OCI-LY1 (cell line): ENCODE results near the gene MGAT2.

Source experiments
- H2AFZ ChIP-seq: fragments of 200-600 bp; sonication (generic), shearing (Covaris generic); 2 replicates; pipeline ENCODE4 v1.6.0; 2014; ENCODE audit warnings: antibody characterized with exemption, mild to moderate bottlenecking, low read length
- H3F3A ChIP-seq: fragments of 200-600 bp; sonication (generic), shearing (Covaris generic); 2 replicates; pipeline ENCODE4 v1.6.0; 2014; ENCODE audit warnings: mild to moderate bottlenecking, antibody characterized with exemption, low read length, moderate library complexity; ENCODE audit not compliant: insufficient read depth
- H3K27ac ChIP-seq: fragments of 200-600 bp; sonication (generic); 2 replicates; pipeline ENCODE4 v1.5.1; 2014; ENCODE audit warnings: low read length, mixed run types, mild to moderate bottlenecking, low read depth; ENCODE audit not compliant: poor library complexity, severe bottlenecking
- H3K27me3 ChIP-seq: fragments of 200-600 bp; sonication (generic); 2 replicates; pipeline ENCODE4 v1.6.0; 2014; ENCODE audit warnings: antibody characterized with exemption, mild to moderate bottlenecking, low read length, moderate library complexity; ENCODE audit not compliant: insufficient read depth
- H3K36me3 ChIP-seq: fragments of 200-600 bp; sonication (generic); 2 replicates; pipeline ENCODE4 v1.6.1; 2014; ENCODE audit warnings: mild to moderate bottlenecking, antibody characterized with exemption, low read length, moderate library complexity, mixed read lengths; ENCODE audit not compliant: insufficient read depth
- H3K4me1 ChIP-seq: fragments of 200-600 bp; sonication (generic); 2 replicates; pipeline ENCODE4 v1.5.1; 2014; ENCODE audit warnings: mild to moderate bottlenecking, low read length, moderate library complexity; ENCODE audit not compliant: insufficient read depth, severe bottlenecking
- H3K4me2 ChIP-seq: fragments of 200-600 bp; sonication (generic), shearing (Covaris generic); 2 replicates; pipeline ENCODE4 v1.6.1; 2014; ENCODE audit warnings: low read length
- H3K4me3 ChIP-seq: fragments of 200-600 bp; sonication (generic); 2 replicates; pipeline ENCODE4 v1.5.1; 2014; ENCODE audit warnings: low read length, low read depth, mild to moderate bottlenecking, mixed read lengths; ENCODE audit not compliant: poor library complexity, severe bottlenecking
- H3K79me2 ChIP-seq: fragments of 200-600 bp; shearing (Covaris generic); 2 replicates; pipeline ENCODE4 v1.6.1; 2016; ENCODE audit warnings: mixed run types, low read length, mixed read lengths; ENCODE audit not compliant: insufficient read depth
- H3K9ac ChIP-seq: fragments of 200-600 bp; sonication (generic), shearing (Covaris generic); 2 replicates; pipeline ENCODE4 v1.6.1; 2014; ENCODE audit warnings: mild to moderate bottlenecking, low read length, mixed read lengths
- H3K9me2 ChIP-seq: fragments of 200-600 bp; sonication (generic), shearing (Covaris generic); 2 replicates; pipeline ENCODE4 v1.6.1; 2014; ENCODE audit warnings: low read depth, mild to moderate bottlenecking, low read length, mixed read lengths
- H3K9me3 ChIP-seq: fragments of 200-600 bp; shearing (Covaris generic); 2 replicates; pipeline ENCODE4 v1.6.1; 2014; ENCODE audit warnings: low read length, mixed read lengths
- H4K20me1 ChIP-seq: fragments of 200-600 bp; sonication (generic), shearing (Covaris generic); 2 replicates; pipeline ENCODE4 v1.6.0; 2016; ENCODE audit warnings: mild to moderate bottlenecking, low read length; ENCODE audit not compliant: insufficient read depth
- CTCF ChIP-seq: fragments of 200-600 bp; sonication (generic), shearing (Covaris generic); IDR thresholded peaks from 2 replicates; pipeline ENCODE4 v1.5.1; 2017; ENCODE audit warnings: mild to moderate bottlenecking, antibody characterized with exemption, low read length, moderate library complexity, mixed read lengths
- EZH2 ChIP-seq: fragments of 200-600 bp; sonication (generic), shearing (Covaris generic); IDR thresholded peaks from 2 replicates; pipeline ENCODE4 v1.8.0; 2017; ENCODE audit warnings: borderline replicate concordance, mixed run types, mild to moderate bottlenecking, antibody characterized with exemption, low read length, moderate library complexity, mixed read lengths

The MGAT2 gene

GRCh38 chr14:49636866-49637265, 16.3 kb downstream of the MGAT2 start:
- H3K36me3 ChIP-seq: peaks cover 34% of the 10 kb centered on the region; the same call in 1 of the 2 replicates
- peaks cover 23% of the 10 kb centered on the region for H3K79me2 ChIP-seq
- H3K9ac ChIP-seq: no peak overlapping the region
- peak overlapping the region; percentile 89; the same call in 1 of the 2 replicates for H3K4me2 ChIP-seq
- H3K4me3 ChIP-seq: no peak overlapping the region
- H3K27ac ChIP-seq: no peak overlapping the region
- H4K20me1 ChIP-seq: no peaks in the 10 kb centered on the region
- no peaks in the 10 kb centered on the region for H3K9me2 ChIP-seq
- H3K27me3 ChIP-seq: no peaks in the 10 kb centered on the region
- no peaks in the 10 kb centered on the region for H3F3A ChIP-seq
- H3K9me3 ChIP-seq: no peaks in the 10 kb centered on the region
- peaks cover 33% of the 10 kb centered on the region for H3K4me1 ChIP-seq
- TF ChIP-seq CTCF (no peak), EZH2 (no peak)
- no peak overlapping the region for H2AFZ ChIP-seq

- H3K9me2 ChIP-seq: no peaks in the 10 kb centered on the region
- H3K27me3 ChIP-seq: no peaks in the 10 kb centered on the region
- no peak overlapping the region for H3K4me3 ChIP-seq
- H3F3A ChIP-seq: no peaks in the 10 kb centered on the region
- H3K27ac ChIP-seq: no peak overlapping the region
- peaks cover 17% of the 10 kb centered on the region for H3K79me2 ChIP-seq
- H3K9me3 ChIP-seq: no peaks in the 10 kb centered on the region
- no peaks in the 10 kb centered on the region for H4K20me1 ChIP-seq
- no peak overlapping the region for H3K4me2 ChIP-seq
- TF ChIP-seq CTCF: no peak
- TF ChIP-seq EZH2: no peak
- no peak overlapping the region for H3K9ac ChIP-seq
- peaks cover 34% of the 10 kb centered on the region; the same call in 1 of the 2 replicates for H3K36me3 ChIP-seq
- H2AFZ ChIP-seq: no peak overlapping the region
- peaks cover 32% of the 10 kb centered on the region for H3K4me1 ChIP-seq
Observed at GRCh38 chr14:49637534-49638078, 17.0 kb downstream of the MGAT2 start.

GRCh38 chr14:49640540-49641417, 20.2 kb downstream of the MGAT2 start:
- H3F3A ChIP-seq: no peaks in the 10 kb centered on the region
- no peaks in the 10 kb centered on the region for H4K20me1 ChIP-seq
- H3K27ac ChIP-seq: peak overlapping the region; percentile 34
- H3K36me3 ChIP-seq: peaks cover 43% of the 10 kb centered on the region
- no peaks in the 10 kb centered on the region for H3K27me3 ChIP-seq
- H3K4me2 ChIP-seq: peak overlapping the region; percentile 24; the same call in 1 of the 2 replicates
- H3K4me1 ChIP-seq: peaks cover 30% of the 10 kb centered on the region
- H3K4me3 ChIP-seq: no peak overlapping the region
- H3K9ac ChIP-seq: no peak overlapping the region
- H3K9me2 ChIP-seq: no peaks in the 10 kb centered on the region
- no peak overlapping the region for H2AFZ ChIP-seq
- TF ChIP-seq CTCF (no peak), EZH2 (no peak)
- peaks cover 10% of the 10 kb centered on the region for H3K79me2 ChIP-seq
- no peaks in the 10 kb centered on the region for H3K9me3 ChIP-seq
